ENCODE results near the gene ABCC4.

Gene ABCC4

GRCh38 chr13:95118541-95119324 lies 182.5 kb downstream of the ABCC4 start:
- DNase-seq (ENCODE audit: low read depth in 4 of 4, low spot score in 1 of 4), result no peak

- no peak for DNase-seq (ENCODE audit: low read depth in 4 of 4, low spot score in 1 of 4)
These were observed 184.2 kb downstream of the ABCC4 start for GRCh38 chr13:95117092-95117491.

GRCh38 chr13:95115525-95115924 lies 185.7 kb downstream of the ABCC4 start:
- no peak for DNase-seq (ENCODE audit: low read depth in 4 of 4, low spot score in 1 of 4)

GRCh38 chr13:95113601-95114000 lies 187.7 kb downstream of the ABCC4 start:
- no peak for DNase-seq (ENCODE audit: low read depth in 4 of 4, low spot score in 1 of 4)

DNA sequence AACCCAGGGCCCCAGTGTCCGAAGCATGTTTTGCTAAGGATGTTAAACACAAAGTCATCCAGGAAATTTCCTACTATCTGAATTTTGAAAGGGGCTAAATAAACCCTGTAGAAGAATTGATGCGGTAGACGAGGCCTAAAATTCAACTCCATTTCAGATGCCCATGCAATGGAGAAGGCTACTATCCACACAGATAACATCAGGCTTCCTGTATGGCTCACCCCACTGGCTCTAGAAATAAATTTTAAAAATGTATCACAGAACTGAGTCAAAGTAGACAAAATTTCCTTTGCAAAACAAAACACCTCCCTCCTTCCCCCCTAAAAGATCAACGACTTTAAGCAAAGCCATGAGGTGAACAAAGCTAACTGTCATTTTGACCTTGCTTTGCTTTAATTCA lies 188.4 kb downstream of the ABCC4 start:
- DNase-seq (ENCODE audit: low read depth in 4 of 4, low spot score in 1 of 4), result no peak

GRCh38 chr13:95111608-95112007 lies 189.6 kb downstream of the ABCC4 start:
- no peak for DNase-seq (ENCODE audit: low read depth in 4 of 4, low spot score in 1 of 4)

DNA sequence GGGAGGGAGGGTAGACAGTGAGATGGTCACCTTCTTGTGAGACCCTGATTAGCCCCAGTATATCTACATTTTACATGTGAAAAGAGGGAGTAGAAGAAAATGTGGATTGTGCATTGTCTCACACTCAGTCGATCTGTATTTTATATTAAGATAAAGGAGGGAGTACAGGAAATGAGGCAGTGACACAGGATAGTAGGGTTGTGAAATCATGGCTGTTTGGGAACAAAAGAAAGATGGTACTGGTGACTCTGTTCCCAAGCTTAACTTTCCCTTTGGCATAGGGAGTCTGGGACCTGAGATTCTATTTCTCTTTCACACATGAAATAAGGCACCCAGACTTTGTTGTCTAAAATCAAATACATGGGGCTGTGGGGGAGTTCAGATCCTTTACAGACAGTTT lies 194.7 kb downstream of the ABCC4 start:
- no peak for DNase-seq (ENCODE audit: low read depth in 4 of 4, low spot score in 1 of 4)

DNA sequence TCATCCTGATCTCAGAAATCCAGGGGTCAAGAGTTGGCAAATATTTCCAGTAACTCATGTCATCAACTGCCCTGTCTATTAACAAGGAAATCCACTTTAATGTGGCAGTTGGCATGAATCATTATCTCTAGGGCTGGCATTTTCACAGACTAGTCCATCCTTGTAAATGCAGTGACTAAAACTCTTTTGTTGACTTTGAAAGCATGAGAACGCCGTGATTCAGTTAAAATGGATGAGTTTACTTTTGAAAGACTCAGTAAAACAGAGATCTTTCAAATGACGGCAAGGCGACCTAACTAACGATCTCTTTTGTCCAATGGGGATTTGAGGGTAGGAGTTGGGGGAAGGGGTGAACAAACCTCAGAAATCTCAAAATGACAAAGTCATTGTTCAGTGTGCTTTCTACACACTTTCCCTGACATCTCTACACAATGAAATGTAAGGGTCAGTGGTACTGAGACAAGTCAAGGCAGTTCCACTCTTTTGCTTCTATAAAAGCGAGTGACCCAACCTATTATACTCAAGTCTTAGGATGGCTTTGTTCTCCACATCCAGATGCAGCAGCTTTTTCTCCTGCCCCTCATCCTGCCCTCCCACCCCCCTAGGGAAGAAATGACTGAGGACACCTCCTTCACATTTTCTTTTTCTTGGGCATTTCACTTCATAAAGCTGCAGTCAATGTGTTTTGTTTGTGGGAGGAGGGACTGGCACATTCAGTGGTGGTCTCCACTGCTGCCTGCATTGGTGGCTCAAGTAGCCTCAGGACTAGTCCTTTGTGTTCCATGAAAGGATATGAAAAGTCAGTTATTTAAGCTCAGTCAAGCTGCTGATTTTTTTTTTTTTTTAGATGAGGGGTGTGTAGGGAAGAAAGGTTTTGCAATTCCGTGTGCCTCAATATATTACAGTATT lies 200.5 kb downstream of the ABCC4 start:
- DNase-seq (ENCODE audit: low read depth in 4 of 4, low spot score in 1 of 4), result no peak

- no peak for DNase-seq (ENCODE audit: low read depth in 4 of 4, low spot score in 1 of 4)
These were observed 201.7 kb downstream of the ABCC4 start for GRCh38 chr13:95099541-95099940.

- DNase-seq (ENCODE audit: low read depth in 4 of 4, low spot score in 1 of 4), result no peak
These were observed 202.3 kb downstream of the ABCC4 start for GRCh38 chr13:95098916-95099315.

GRCh38 chr13:95091755-95092154 lies 209.5 kb downstream of the ABCC4 start:
- DNase-seq (ENCODE audit: low read depth in 4 of 4, low spot score in 1 of 4), result no peak

DNA sequence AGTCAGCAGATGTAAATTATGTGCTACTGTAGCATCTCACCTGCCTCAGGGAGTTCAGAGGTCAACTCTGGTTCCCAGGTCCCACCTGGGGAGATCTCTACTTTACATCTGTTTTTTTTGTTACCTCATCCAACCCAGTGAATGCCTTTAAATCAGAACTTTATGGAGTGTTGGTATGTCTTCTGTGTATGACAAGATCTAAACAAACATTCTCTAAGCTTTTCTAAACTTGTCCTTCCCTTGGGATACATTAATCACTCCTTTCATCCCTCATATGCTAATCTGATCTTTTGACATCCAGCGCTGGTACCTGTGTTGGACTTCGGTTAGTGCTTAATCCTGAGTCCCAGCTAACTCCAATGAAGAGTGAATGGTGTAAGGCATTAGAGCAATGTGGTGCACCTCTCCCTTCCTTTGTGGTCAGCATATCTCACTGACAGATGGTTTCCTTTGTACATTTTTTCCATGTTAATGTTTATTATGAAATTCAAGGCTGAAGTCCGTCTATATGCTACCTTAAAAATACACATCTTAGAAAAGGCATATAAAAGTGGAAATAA lies 213.4 kb downstream of the ABCC4 start:
- no peak for DNase-seq (ENCODE audit: low read depth in 4 of 4, low spot score in 1 of 4)

DNA sequence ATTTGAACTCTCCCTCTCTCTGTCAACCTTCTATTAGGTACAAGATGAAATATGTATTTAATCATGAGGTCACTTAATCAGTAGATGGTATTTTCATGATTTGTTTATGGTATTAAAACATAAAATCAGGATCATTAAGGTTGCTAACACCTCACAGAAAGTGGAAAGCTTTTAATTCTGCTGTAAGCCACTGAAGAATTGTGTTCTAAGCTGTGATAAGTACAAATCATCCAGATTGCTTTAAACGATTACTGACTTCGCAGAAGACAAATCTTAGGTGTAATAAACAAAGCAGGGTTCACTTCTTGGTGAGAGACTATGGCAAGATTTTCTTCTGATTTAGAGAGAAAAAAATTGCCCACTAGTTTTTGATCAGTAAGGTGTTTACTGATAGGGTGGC lies 214.5 kb downstream of the ABCC4 start:
- no peak for DNase-seq (ENCODE audit: low read depth in 4 of 4, low spot score in 1 of 4)

DNA sequence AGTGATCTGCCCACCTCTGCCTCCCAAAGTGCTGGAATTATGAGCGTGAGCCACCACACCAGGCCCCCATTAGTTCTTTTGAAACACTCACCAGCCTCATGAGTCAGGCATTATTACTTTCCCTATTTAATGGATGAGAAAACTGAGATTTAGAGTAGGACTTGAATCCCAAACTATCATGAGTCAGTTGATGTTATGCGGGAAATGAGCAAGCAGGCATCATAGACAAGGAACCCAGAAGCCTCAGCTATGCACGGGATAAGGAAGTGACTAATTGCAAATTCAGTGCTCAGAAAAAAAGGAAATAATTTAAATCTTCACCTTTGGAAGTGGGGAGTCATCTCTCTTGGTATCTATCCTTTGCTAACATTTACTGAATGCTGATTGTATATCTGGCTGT lies 217.5 kb downstream of the ABCC4 start:
- DNase-seq (ENCODE audit: low read depth in 4 of 4, low spot score in 1 of 4), result no peak

GRCh38 chr13:95083066-95083465 lies 218.2 kb downstream of the ABCC4 start:
- DNase-seq (ENCODE audit: low read depth in 4 of 4, low spot score in 1 of 4), result no peak

GRCh38 chr13:95075506-95075905 lies 225.7 kb downstream of the ABCC4 start:
- no peak for DNase-seq (ENCODE audit: low read depth in 4 of 4, low spot score in 1 of 4)

- DNase-seq (ENCODE audit: low read depth in 4 of 4, low spot score in 1 of 4), result no peak
These were observed 226.4 kb downstream of the ABCC4 start for GRCh38 chr13:95074820-95075219.

DNA sequence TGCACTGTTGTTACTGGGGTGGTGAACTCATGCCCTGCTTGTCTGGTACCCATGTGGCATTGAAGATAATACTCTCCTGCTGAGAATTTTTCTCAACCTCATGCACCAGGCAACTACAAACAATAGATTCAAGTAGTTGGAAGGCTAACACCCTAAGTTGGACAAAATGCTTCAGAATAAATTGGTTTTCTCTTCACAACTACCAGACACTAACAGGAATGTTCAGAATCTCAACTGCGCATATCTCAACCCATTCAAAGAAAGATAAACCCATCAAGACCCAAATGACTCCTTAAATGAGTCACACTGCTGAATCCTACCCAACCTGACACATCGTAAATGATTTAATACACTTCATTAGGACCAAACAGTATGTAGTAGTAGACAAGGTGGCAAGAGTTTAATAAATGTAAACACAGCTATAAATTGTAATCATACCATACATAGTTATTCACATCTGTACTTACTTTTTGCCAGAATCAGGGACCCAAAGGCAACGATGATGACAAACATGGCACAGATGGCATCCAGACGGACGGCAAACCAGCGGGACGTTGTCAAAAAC lies 227.4 kb downstream of the ABCC4 start:
- no peak for DNase-seq (ENCODE audit: low read depth in 4 of 4, low spot score in 1 of 4)

GRCh38 chr13:95067303-95067702 lies 233.9 kb downstream of the ABCC4 start:
- no peak for DNase-seq (ENCODE audit: low read depth in 4 of 4, low spot score in 1 of 4)

- no peak for DNase-seq (ENCODE audit: low read depth in 4 of 4, low spot score in 1 of 4)
These were observed 241.2 kb downstream of the ABCC4 start for GRCh38 chr13:95060014-95060519.

GRCh38 chr13:95059306-95059705 lies 241.9 kb downstream of the ABCC4 start:
- DNase-seq (ENCODE audit: low read depth in 4 of 4, low spot score in 1 of 4), result no peak
